K562 treated with DMSO at 1 percent for 24 hours (cell line): ENCODE measurements around the gene FURIN. TPM values are rescaled to one million over a fixed set of nuclear protein-coding genes. Genes with fewer than 3 reads are reported as not detected.

Source experiments
- total RNA-seq: library from RNA; unstranded; fragments of 300-600 nt; gene quantifications from 2 replicates; pipeline ENCODE4 v1.2.3, GENCODE V29; 2022; ENCODE audit warnings: low read depth; ENCODE audit not compliant: insufficient read depth

Gene FURIN
- 122 and 128 TPM in 2 replicates for total RNA-seq

DNA sequence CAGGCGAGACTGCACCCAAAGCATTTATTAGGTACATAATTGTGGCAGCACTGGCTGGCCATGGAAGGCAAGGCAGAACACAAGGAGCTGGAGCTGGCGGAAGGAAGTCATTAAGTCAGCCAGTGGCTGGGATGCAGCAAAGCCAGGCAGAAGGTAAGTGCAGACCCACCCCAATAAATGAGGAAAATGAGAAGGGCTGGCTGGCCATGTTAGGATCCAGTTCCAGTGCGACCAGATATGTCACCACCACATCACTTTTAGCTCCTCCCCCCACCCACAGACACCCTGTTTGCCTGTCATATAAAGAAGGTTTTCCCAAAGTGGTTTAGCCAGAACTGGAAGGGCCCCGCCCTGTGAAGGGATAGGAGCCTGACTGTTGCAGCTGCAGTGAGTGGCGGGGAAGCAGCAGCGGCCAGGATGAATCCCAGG is at the start of gene FURIN:
Gene FURIN, plus strand, starts transcription at position 328 of the 429 bp plus-strand sequence. CDS start 7,153 bp downstream, outside the sequence.

DNA sequence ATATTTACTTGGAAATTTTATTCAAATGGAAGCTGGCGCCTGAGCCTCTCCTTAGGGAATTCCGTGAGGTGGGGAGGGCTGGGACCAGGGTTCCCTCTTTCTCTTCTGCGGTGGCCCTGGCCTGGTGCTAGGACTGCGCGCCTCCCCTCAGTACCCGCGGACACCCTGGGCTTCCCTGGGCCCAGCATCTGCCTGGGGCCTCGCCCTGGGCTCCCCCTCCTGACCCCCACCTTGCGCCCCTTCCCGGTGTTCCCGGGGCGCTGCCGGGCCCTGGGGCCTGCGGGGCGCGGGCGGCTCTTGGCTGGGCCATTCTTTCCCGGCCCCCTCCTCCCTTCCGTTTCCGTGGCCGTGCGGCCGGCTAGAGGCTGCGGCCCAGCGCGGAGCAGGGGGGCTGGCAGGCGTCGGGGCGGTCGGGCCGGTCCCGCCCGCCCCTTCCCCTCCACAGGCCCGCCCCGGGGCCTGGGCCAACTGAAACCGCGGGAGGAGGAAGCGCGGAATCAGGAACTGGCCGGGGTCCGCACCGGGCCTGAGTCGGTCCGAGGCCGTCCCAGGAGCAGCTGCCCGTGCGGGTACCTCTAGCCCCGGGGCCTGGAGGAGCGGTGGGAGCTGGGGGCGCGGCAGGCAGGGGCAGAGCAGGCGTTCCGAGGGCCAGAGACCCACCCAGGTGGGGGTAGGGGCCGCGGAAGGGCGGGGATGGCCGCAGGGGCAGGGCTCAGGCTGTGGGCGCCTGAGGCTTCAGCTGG is 15.8 kb downstream of the FURIN start, which contains the start of gene FES:
Gene FES, plus strand, starts transcription at position 529 of the 743 bp plus-strand sequence. CDS start 542 bp downstream, outside the sequence.

DNA sequence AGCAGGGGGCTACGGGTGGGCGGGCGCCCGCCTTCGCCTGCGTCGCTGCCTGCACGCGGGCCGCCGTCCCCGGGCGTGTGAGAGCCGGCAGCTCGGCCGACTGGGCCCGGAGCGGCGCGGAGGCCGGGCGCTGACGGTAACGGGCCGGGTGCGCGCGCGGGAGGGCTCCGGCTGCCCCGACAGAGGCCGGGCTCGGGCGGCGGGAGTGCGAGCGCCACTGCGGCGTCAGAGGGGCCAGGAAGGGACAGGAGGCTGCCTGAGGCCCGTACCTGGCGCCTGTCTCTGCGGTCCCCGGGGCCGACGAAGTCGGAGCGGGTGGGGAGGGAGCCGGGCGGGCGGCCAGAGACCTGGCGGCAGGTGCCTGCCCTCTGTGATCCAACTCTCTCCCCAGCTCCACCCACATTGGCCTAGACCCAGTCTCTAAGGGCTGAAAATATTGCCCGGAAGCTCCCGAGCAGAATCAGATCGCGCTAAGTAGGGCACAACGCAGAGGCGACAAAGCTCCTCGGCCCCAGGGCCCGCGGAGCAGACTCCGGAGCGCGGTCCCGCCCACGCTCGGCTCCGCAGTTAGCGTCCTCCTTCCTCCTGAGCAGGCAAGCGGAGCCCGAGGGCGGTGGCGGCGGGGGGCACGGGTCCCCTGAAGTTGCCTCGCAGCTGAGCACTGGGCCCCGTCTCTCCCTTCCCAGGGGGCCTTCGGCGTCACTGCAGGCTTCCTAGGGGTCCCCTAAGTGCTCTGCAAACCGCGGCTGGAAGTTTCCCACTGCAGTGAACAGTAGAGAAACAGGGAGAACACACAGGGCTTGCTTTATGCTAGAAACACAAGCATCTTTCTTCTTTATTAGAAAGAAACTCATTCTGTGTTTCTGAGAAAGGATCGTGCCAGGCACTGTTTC is 34.7 kb downstream of the FURIN start, which contains the start of gene MAN2A2:
Gene MAN2A2, plus strand, starts transcription at position 463 of the 893 bp plus-strand sequence. CDS start 906 bp downstream, outside the sequence.

GRCh38 chr15:90931828-90932659 is 63.7 kb downstream of the FURIN start, which contains the start of gene HDDC3:
Gene HDDC3 (minus strand): TSS chr15:90932549. CDS start chr15:90932540, 9 bp downstream.

Other genes starting within 250 kb of the FURIN start
- gene BLM, start 151.2 kb upstream of the FURIN start, total RNA-seq = 15.7 and 16.5 TPM in 2 replicates
- 5.5 and 5.7 TPM in 2 replicates for gene FES, start 15.9 kb downstream of the FURIN start, total RNA-seq
- gene MAN2A2, start 34.7 kb downstream of the FURIN start, total RNA-seq = 88.4 and 96.7 TPM in 2 replicates
- gene HDDC3, start 64.0 kb downstream of the FURIN start, total RNA-seq = 25.5 and 26.9 TPM in 2 replicates
- gene UNC45A, start 66.7 kb downstream of the FURIN start, total RNA-seq = 92.9 and 101 TPM in 2 replicates
- 42.8 and 47.4 TPM in 2 replicates for gene RCCD1, start 86.3 kb downstream of the FURIN start, total RNA-seq
- 141 and 143 TPM in 2 replicates for gene PRC1, start 125.9 kb downstream of the FURIN start, total RNA-seq
- gene VPS33B, start 154.0 kb downstream of the FURIN start, total RNA-seq = 20.4 and 23.3 TPM in 2 replicates
- gene SV2B, start 231.7 kb downstream of the FURIN start, total RNA-seq = 0.21 and 0.29 TPM in 2 replicates